NCI-H526 treated with DMSO at 0.1 percent for 48 hours (cell line): Measurements from ENCODE around the gene PVRIG.
"Not testable (repeated sequence)": the region's sequence is repeated elsewhere in the genome, so short reads cannot be mapped to it uniquely, and the experiment has no call there.

Experiments used
- DNase-seq: peaks from one replicate; lab custom pipeline; 2025; lab: John Stamatoyannopoulos, UW

Gene PVRIG

GRCh38 chr7:100219801-100220585 lies at the start of gene PVRIG:
Gene PVRIG (plus strand): TSS chr7:100219949. CDS start chr7:100219971, 22 bp downstream.
- DNase-seq, result not testable (repeated sequence)

GRCh38 chr7:100170101-100170897 lies 49.5 kb upstream of the PVRIG start:
- no peak for DNase-seq

- no peak for DNase-seq
These were observed 48.6 kb upstream of the PVRIG start for GRCh38 chr7:100171087-100171681.

- DNase-seq, result no peak
These were observed 47.9 kb upstream of the PVRIG start for GRCh38 chr7:100171840-100172239.

- DNase-seq, result no peak
These were observed 45.8 kb upstream of the PVRIG start for GRCh38 chr7:100173806-100174495.

GRCh38 chr7:100174582-100174981 lies 45.2 kb upstream of the PVRIG start:
- no peak for DNase-seq

GRCh38 chr7:100175296-100175935 lies 44.3 kb upstream of the PVRIG start:
- DNase-seq, result no peak

- DNase-seq, result no peak
These were observed 43.4 kb upstream of the PVRIG start for GRCh38 chr7:100176096-100177044.

- peak; percentile 97 for DNase-seq
These were observed 42.4 kb upstream of the PVRIG start, which contains the start of the genes GPC2 and STAG3 for GRCh38 chr7:100177045-100178001. Gene GPC2 (minus strand): TSS chr7:100177381. CDS start chr7:100177199, 182 bp downstream. Gene STAG3 (plus strand): TSS chr7:100177918. CDS start chr7:100180557, 2,639 bp downstream.

GRCh38 chr7:100180084-100180483 lies 39.7 kb upstream of the PVRIG start:
- not testable (repeated sequence) for DNase-seq

- DNase-seq, result not testable (repeated sequence)
These were observed 37.1 kb upstream of the PVRIG start for GRCh38 chr7:100182616-100183015.

- DNase-seq, result not testable (repeated sequence)
These were observed 36.7 kb upstream of the PVRIG start for GRCh38 chr7:100183090-100183489.

GRCh38 chr7:100185726-100186125 lies 34.0 kb upstream of the PVRIG start:
- DNase-seq, result no peak

- no peak for DNase-seq
These were observed 30.7 kb upstream of the PVRIG start for GRCh38 chr7:100189061-100189460.

- no peak for DNase-seq
These were observed 29.6 kb upstream of the PVRIG start for GRCh38 chr7:100190048-100190711.

- no peak for DNase-seq
These were observed 28.0 kb upstream of the PVRIG start for GRCh38 chr7:100191775-100192174.

GRCh38 chr7:100192281-100192862 lies 27.4 kb upstream of the PVRIG start:
- DNase-seq, result not testable (repeated sequence)

GRCh38 chr7:100192969-100193368 lies 26.8 kb upstream of the PVRIG start:
- DNase-seq, result no peak
